Smooth muscle cell (in vitro differentiated cells): Measurements from ENCODE around the gene SNCA. TPM values are rescaled to one million over a fixed set of nuclear protein-coding genes. Genes with fewer than 3 reads are reported as not detected.

ENCODE experiments used
- DNase-seq: peaks from one replicate; lab custom pipeline; 2025; ENCODE audit not compliant: unreplicated experiment; lab: John Stamatoyannopoulos, UW
- H2AFZ ChIP-seq: fragments of 200-600 bp; sonication (generic); 2 replicates; pipeline ENCODE4 v1.6.0; 2016; ENCODE audit warnings: antibody characterized with exemption, low read depth, mild to moderate bottlenecking
- H3F3A ChIP-seq: fragments of 200-600 bp; sonication (generic); 2 replicates; pipeline ENCODE4 v1.6.0; 2017; ENCODE audit warnings: antibody characterized with exemption, low read depth
- H3K27ac ChIP-seq: fragments of 200-600 bp; sonication (generic); 2 replicates; pipeline ENCODE4 v1.5.1; 2016; ENCODE audit warnings: low read depth, mild to moderate bottlenecking
- H3K27me3 ChIP-seq: fragments of 200-600 bp; sonication (generic); 2 replicates; pipeline ENCODE4 v1.6.1; 2016; ENCODE audit warnings: low read depth, mild to moderate bottlenecking
- H3K36me3 ChIP-seq: fragments of 200-600 bp; sonication (generic); 2 replicates; pipeline ENCODE4 v1.5.1; 2016; ENCODE audit warnings: low read depth
- H3K4me1 ChIP-seq: fragments of 200-600 bp; sonication (generic); 2 replicates; pipeline ENCODE4 v1.5.1; 2016; ENCODE audit warnings: low read depth
- H3K4me2 ChIP-seq: fragments of 200-600 bp; sonication (generic); 2 replicates; pipeline ENCODE4 v1.6.0; 2016; ENCODE audit warnings: mild to moderate bottlenecking
- H3K4me3 ChIP-seq: fragments of 200-600 bp; sonication (generic); 2 replicates; pipeline ENCODE4 v1.5.1; 2016; ENCODE audit warnings: mild to moderate bottlenecking
- H3K79me2 ChIP-seq: fragments of 200-600 bp; sonication (generic); 2 replicates; pipeline ENCODE4 v1.6.0; 2016; ENCODE audit warnings: low read depth, mild to moderate bottlenecking
- H3K9ac ChIP-seq: fragments of 200-600 bp; sonication (generic); 2 replicates; pipeline ENCODE4 v1.6.0; 2016; ENCODE audit warnings: low read depth
- H3K9me3 ChIP-seq: fragments of 200-600 bp; sonication (generic); replicated peaks from 2 replicates; pipeline ENCODE4 v1.5.1; 2016; ENCODE audit warnings: low read depth
- H4K20me1 ChIP-seq: fragments of 200-600 bp; sonication (generic); 2 replicates; pipeline ENCODE4 v1.6.0; 2016; ENCODE audit warnings: low read depth
- CTCF ChIP-seq: fragments of 200-600 bp; sonication (generic); IDR thresholded peaks from 2 replicates; pipeline ENCODE4 v1.5.1; 2017; ENCODE audit warnings: borderline replicate concordance, mild to moderate bottlenecking, antibody characterized with exemption; ENCODE audit not compliant: insufficient read depth, poor library complexity, severe bottlenecking
- WGBS: methylation state at CpG from one replicate; pipeline ENCODE4 v1.1.7; 2016; ENCODE audit warnings: low lambda C conversion rate; 5-methylcytosine and 5-hydroxymethylcytosine counted together
- polyA plus RNA-seq: library from polyadenylated mRNA; unstranded; fragments of >200 nt; fragmentation: Nextera tagmentation; extraction: Ambion mirVana; gene quantifications from 2 replicates; pipeline ENCODE4 v1.2.1, GENCODE V29; 2016
- total RNA-seq: library from RNA; depleted of rRNA; stranded (reverse); fragments of >200 nt; gene quantifications from 2 replicates; pipeline ENCODE4 v1.2.3, GENCODE V29; 2014

SNCA gene
- total and polyA plus RNA-seq, 2 experiments from 2014 or later = 0.22 to 3.2 TPM

- 30% methylated on average over 1 of the region's 1 CpG for WGBS
- Histone ChIP-seq H3K27me3 (no peaks in the 10 kb centered on the region), H4K20me1 (no peaks in the 10 kb centered on the region), H3K9ac (no peak overlapping the region), H3K4me3 (no peak overlapping the region), H3K9me3 (no peaks in the 10 kb centered on the region), H3K36me3 (no peaks in the 10 kb centered on the region), H3K4me2 (no peak overlapping the region), H2AFZ (no peak overlapping the region), H3K79me2 (peaks cover 10% of the 10 kb centered on the region), H3F3A (no peaks in the 10 kb centered on the region), H3K27ac (no peak overlapping the region), H3K4me1 (peaks cover 8% of the 10 kb centered on the region)
- DNase-seq = no peak
- TF ChIP-seq CTCF = no peak
Measured at GRCh38 chr4:89685277-89685676, 151.7 kb downstream of the SNCA start.

- no peaks in the 10 kb centered on the region for H3K27me3 ChIP-seq
- H3K79me2 ChIP-seq = peaks cover 10% of the 10 kb centered on the region
- H3K9me3 ChIP-seq = no peaks in the 10 kb centered on the region
- TF ChIP-seq CTCF = no peak
- WGBS = 97% methylated on average over 1 of the region's 1 CpG
- H3K4me1 ChIP-seq = peaks cover 8% of the 10 kb centered on the region
- DNase-seq = no peak
- H4K20me1 ChIP-seq = no peaks in the 10 kb centered on the region
- H3K27ac ChIP-seq = no peak overlapping the region
- H2AFZ ChIP-seq = no peak overlapping the region
- H3K36me3 ChIP-seq = no peaks in the 10 kb centered on the region
- peak overlapping the region; percentile 54 for H3K4me3 ChIP-seq
- H3K9ac ChIP-seq = no peak overlapping the region
- no peak overlapping the region for H3K4me2 ChIP-seq
- no peaks in the 10 kb centered on the region for H3F3A ChIP-seq
Measured at GRCh38 chr4:89684536-89684935, 152.4 kb downstream of the SNCA start.

- Histone ChIP-seq H3F3A (no peaks in the 10 kb centered on the region), H3K27me3 (no peaks in the 10 kb centered on the region), H2AFZ (no peak overlapping the region), H4K20me1 (no peaks in the 10 kb centered on the region), H3K4me2 (peak overlapping the region; percentile 74), H3K27ac (peak overlapping the region; percentile 90), H3K36me3 (no peaks in the 10 kb centered on the region), H3K9ac (peak overlapping the region; percentile 63), H3K9me3 (no peaks in the 10 kb centered on the region), H3K4me3 (peak overlapping the region; percentile 54), H3K4me1 (peaks cover 8% of the 10 kb centered on the region), H3K79me2 (peaks cover 10% of the 10 kb centered on the region)
- DNase-seq = no peak
- TF ChIP-seq CTCF = no peak
- 24% methylated on average over 2 of the region's 2 CpGs for WGBS
Measured at GRCh38 chr4:89682808-89683207, 154.2 kb downstream of the SNCA start.

- Histone ChIP-seq H3K9me3 (no peaks in the 10 kb centered on the region), H3F3A (no peaks in the 10 kb centered on the region), H3K27ac (peak overlapping the region; percentile 90), H3K4me2 (peak overlapping the region; percentile 74), H3K27me3 (no peaks in the 10 kb centered on the region), H3K36me3 (no peaks in the 10 kb centered on the region), H3K4me1 (peaks cover 8% of the 10 kb centered on the region), H3K4me3 (peak overlapping the region; percentile 54), H3K9ac (peak overlapping the region; percentile 63), H4K20me1 (no peaks in the 10 kb centered on the region), H3K79me2 (peaks cover 10% of the 10 kb centered on the region), H2AFZ (no peak overlapping the region)
- DNase-seq = no peak
- 100% methylated on average over 1 of the region's 1 CpG for WGBS
- TF ChIP-seq CTCF = no peak
Measured at GRCh38 chr4:89681671-89682070, 155.3 kb downstream of the SNCA start.
